WTC11 (cell line): ENCODE results near the gene CLCNKB. TPM values are rescaled to one million over a fixed set of nuclear protein-coding genes. Genes with fewer than 3 reads are reported as not detected.

Source experiments
- ATAC-seq: fragments of 200-7000 bp; cut with Tn5 transposase; 2 replicates; pipeline ENCODE4 v1.10.0; 2021; ENCODE audit warnings: mild to moderate bottlenecking, moderate library complexity
- CTCF ChIA-PET: fragments of 300-600 bp; sonication (Branson Sonifier 250); formaldehyde crosslinking; loops from one replicate; lab custom pipeline; 2021; ENCODE audit warnings: antibody characterized with exemption; lab: Charles Lee
- POLR2A ChIA-PET: fragments of 350-600 bp; sonication (Branson Sonifier 250); formaldehyde crosslinking; loops from one replicate; lab custom pipeline; 2021; ENCODE audit warnings: antibody characterized with exemption; lab: Charles Lee
- DNase-seq: peaks from one replicate; pipeline ENCODE4 v3.0.0; 2021; ENCODE audit warnings: low spot score
- H3K27ac Mint-ChIP-seq: 2 replicates; pipeline ENCODE4 v1.8.0; 2021; ENCODE audit warnings: mixed read lengths
- H3K27me3 Mint-ChIP-seq: 2 replicates; pipeline ENCODE4 v1.8.0; 2021; ENCODE audit warnings: low read depth, mild to moderate bottlenecking, moderate library complexity, mixed read lengths
- H3K36me3 Mint-ChIP-seq: 2 replicates; pipeline ENCODE4 v1.8.0; 2021; ENCODE audit warnings: mixed read lengths
- H3K4me1 Mint-ChIP-seq: 2 replicates; pipeline ENCODE4 v1.8.0; 2022; ENCODE audit warnings: mixed read lengths
- H3K4me3 Mint-ChIP-seq: 2 replicates; pipeline ENCODE4 v1.8.0; 2021; ENCODE audit warnings: mild to moderate bottlenecking, moderate library complexity, mixed read lengths
- H3K9me3 Mint-ChIP-seq: 2 replicates; pipeline ENCODE4 v1.8.0; 2021; ENCODE audit warnings: mixed read lengths
- CDX4 ChIP-seq: fragments of 250-450 bp; sonication (Bioruptor Pico); IDR thresholded peaks from 2 replicates; pipeline ENCODE4 v1.9.0; 2021; ENCODE audit warnings: moderate library complexity, mild to moderate bottlenecking, inconsistent platforms, borderline replicate concordance
- ERG ChIP-seq: fragments of 250-450 bp; sonication (Bioruptor Pico); IDR thresholded peaks from 2 replicates; pipeline ENCODE4 v1.8.0; 2021; ENCODE audit warnings: mild to moderate bottlenecking
- ESRRA ChIP-seq: sonication (generic); formaldehyde crosslinking; IDR thresholded peaks from 2 replicates; pipeline ENCODE4 v1.8.1; 2022; ENCODE audit warnings: mild to moderate bottlenecking, missing genetic modification reagents, borderline replicate concordance
- JUN ChIP-seq: sonication (generic); formaldehyde crosslinking; IDR thresholded peaks from 2 replicates; pipeline ENCODE4 v1.8.0; 2023; ENCODE audit warnings: mild to moderate bottlenecking, missing genetic modification reagents
- NFE2L1 ChIP-seq: sonication (generic); formaldehyde crosslinking; IDR thresholded peaks from 2 replicates; pipeline ENCODE4 v1.8.1; 2023; ENCODE audit warnings: missing genetic modification reagents
- NR1H2 ChIP-seq: sonication (generic); formaldehyde crosslinking; IDR thresholded peaks from 2 replicates; pipeline ENCODE4 v1.9.0; 2021; ENCODE audit warnings: mild to moderate bottlenecking, moderate library complexity, missing genetic modification reagents
- SMAD4 ChIP-seq: sonication (generic); formaldehyde crosslinking; IDR thresholded peaks from 2 replicates; pipeline ENCODE4 v1.8.0; 2022; ENCODE audit warnings: mild to moderate bottlenecking, missing genetic modification reagents
- TEAD4 ChIP-seq: sonication (generic); formaldehyde crosslinking; IDR thresholded peaks from 2 replicates; pipeline ENCODE4 v1.8.0; 2022; ENCODE audit warnings: mild to moderate bottlenecking, missing genetic modification reagents
- TP53 ChIP-seq: sonication (generic); formaldehyde crosslinking; IDR thresholded peaks from 2 replicates; pipeline ENCODE4 v1.8.1; 2023; ENCODE audit warnings: mild to moderate bottlenecking, missing genetic modification reagents
- ZNF317 ChIP-seq: sonication (generic); formaldehyde crosslinking; IDR thresholded peaks from 2 replicates; pipeline ENCODE4 v1.8.1; 2023; ENCODE audit warnings: low read depth, mild to moderate bottlenecking, moderate library complexity, missing genetic modification reagents, borderline replicate concordance
- ZNF396 ChIP-seq: fragments of 250-450 bp; sonication (Bioruptor Pico); IDR thresholded peaks from 2 replicates; pipeline ENCODE4 v1.8.0; 2021; ENCODE audit warnings: mild to moderate bottlenecking, moderate library complexity, borderline replicate concordance
- ZNF423 ChIP-seq: fragments of 250-450 bp; sonication (Bioruptor Pico); IDR thresholded peaks from 2 replicates; pipeline ENCODE4 v2.1.2; 2022; ENCODE audit warnings: mild to moderate bottlenecking, moderate library complexity
- total RNA-seq: library from RNA; stranded (reverse); gene quantifications from 3 replicates; pipeline ENCODE4 v1.2.3, GENCODE V29; 2021
- TF ChIP-seq, protein P1 (sequence below): sonication (generic); formaldehyde crosslinking; conservative IDR thresholded peaks from 2 replicates; pipeline ENCODE4 v1.8.1; 2023; ENCODE audit warnings: mild to moderate bottlenecking, low read depth, missing genetic modification reagents, moderate library complexity
- TF ChIP-seq, protein P2 (sequence below): sonication (generic); formaldehyde crosslinking; conservative IDR thresholded peaks from 2 replicates; pipeline ENCODE4 v1.8.1; 2022; ENCODE audit warnings: mild to moderate bottlenecking, missing genetic modification reagents
- TF ChIP-seq, protein P3 (sequence below): sonication (generic); formaldehyde crosslinking; IDR thresholded peaks from 2 replicates; pipeline ENCODE4 v1.8.1; 2023; ENCODE audit warnings: mild to moderate bottlenecking, missing genetic modification reagents
- TF ChIP-seq, protein P4 (sequence below): sonication (generic); formaldehyde crosslinking; IDR thresholded peaks from 2 replicates; pipeline ENCODE4 v1.8.0; 2022; ENCODE audit warnings: mild to moderate bottlenecking, missing genetic modification reagents
- TF ChIP-seq, protein P5 (sequence below): sonication (generic); formaldehyde crosslinking; IDR thresholded peaks from 2 replicates; pipeline ENCODE4 v1.8.0; 2022; ENCODE audit warnings: mild to moderate bottlenecking, missing genetic modification reagents
- TF ChIP-seq, protein P6 (sequence below): sonication (generic); formaldehyde crosslinking; IDR thresholded peaks from 2 replicates; pipeline ENCODE4 v1.8.1; 2022; ENCODE audit warnings: mild to moderate bottlenecking, moderate library complexity, missing genetic modification reagents

CLCNKB gene
- total RNA-seq, 1 experiment from 2014 or later: 1.8 TPM

DNA sequence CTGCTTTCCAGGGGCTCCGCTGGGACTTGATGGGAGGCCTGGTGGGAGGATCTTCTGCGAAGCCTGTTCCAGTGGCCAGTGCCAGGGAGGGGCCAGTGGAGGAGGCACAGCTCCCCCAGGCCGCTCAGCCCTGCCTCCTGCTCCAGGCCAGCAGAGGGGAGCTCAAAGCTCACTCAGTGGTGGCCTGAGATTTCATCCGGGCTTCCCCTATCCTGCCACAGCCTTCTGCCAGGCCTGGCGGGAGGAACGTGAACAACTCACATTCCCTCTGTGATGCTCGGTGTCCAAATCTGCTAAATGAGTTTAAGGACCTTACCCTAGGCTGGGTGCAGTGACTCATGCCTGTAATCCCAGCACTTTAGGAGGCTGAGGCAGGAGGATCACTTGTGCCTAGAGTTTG, 3.3 kb downstream of the CLCNKB start (continued):
- TF ChIP-seq, protein P1, sequence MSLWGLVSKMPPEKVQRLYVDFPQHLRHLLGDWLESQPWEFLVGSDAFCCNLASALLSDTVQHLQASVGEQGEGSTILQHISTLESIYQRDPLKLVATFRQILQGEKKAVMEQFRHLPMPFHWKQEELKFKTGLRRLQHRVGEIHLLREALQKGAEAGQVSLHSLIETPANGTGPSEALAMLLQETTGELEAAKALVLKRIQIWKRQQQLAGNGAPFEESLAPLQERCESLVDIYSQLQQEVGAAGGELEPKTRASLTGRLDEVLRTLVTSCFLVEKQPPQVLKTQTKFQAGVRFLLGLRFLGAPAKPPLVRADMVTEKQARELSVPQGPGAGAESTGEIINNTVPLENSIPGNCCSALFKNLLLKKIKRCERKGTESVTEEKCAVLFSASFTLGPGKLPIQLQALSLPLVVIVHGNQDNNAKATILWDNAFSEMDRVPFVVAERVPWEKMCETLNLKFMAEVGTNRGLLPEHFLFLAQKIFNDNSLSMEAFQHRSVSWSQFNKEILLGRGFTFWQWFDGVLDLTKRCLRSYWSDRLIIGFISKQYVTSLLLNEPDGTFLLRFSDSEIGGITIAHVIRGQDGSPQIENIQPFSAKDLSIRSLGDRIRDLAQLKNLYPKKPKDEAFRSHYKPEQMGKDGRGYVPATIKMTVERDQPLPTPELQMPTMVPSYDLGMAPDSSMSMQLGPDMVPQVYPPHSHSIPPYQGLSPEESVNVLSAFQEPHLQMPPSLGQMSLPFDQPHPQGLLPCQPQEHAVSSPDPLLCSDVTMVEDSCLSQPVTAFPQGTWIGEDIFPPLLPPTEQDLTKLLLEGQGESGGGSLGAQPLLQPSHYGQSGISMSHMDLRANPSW: no peak
- TF ChIP-seq ESRRA (no peak), ZNF317 (CRISPR knock-in tag) (no peak), CDX4 (CRISPR knock-in tag) (no peak), TP53 (CRISPR knock-in tag) (no peak), NR1H2 (CRISPR knock-in tag) (no peak), TEAD4 (CRISPR knock-in tag) (no peak)
- TF ChIP-seq, protein P2, sequence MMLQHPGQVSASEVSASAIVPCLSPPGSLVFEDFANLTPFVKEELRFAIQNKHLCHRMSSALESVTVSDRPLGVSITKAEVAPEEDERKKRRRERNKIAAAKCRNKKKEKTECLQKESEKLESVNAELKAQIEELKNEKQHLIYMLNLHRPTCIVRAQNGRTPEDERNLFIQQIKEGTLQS: no peak
- TF ChIP-seq, protein P3, sequence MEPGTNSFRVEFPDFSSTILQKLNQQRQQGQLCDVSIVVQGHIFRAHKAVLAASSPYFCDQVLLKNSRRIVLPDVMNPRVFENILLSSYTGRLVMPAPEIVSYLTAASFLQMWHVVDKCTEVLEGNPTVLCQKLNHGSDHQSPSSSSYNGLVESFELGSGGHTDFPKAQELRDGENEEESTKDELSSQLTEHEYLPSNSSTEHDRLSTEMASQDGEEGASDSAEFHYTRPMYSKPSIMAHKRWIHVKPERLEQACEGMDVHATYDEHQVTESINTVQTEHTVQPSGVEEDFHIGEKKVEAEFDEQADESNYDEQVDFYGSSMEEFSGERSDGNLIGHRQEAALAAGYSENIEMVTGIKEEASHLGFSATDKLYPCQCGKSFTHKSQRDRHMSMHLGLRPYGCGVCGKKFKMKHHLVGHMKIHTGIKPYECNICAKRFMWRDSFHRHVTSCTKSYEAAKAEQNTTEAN (CRISPR knock-in tag): no peak
- TF ChIP-seq, protein P4, sequence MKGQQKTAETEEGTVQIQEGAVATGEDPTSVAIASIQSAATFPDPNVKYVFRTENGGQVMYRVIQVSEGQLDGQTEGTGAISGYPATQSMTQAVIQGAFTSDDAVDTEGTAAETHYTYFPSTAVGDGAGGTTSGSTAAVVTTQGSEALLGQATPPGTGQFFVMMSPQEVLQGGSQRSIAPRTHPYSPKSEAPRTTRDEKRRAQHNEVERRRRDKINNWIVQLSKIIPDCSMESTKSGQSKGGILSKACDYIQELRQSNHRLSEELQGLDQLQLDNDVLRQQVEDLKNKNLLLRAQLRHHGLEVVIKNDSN (CRISPR knock-in tag): no peak

DNA sequence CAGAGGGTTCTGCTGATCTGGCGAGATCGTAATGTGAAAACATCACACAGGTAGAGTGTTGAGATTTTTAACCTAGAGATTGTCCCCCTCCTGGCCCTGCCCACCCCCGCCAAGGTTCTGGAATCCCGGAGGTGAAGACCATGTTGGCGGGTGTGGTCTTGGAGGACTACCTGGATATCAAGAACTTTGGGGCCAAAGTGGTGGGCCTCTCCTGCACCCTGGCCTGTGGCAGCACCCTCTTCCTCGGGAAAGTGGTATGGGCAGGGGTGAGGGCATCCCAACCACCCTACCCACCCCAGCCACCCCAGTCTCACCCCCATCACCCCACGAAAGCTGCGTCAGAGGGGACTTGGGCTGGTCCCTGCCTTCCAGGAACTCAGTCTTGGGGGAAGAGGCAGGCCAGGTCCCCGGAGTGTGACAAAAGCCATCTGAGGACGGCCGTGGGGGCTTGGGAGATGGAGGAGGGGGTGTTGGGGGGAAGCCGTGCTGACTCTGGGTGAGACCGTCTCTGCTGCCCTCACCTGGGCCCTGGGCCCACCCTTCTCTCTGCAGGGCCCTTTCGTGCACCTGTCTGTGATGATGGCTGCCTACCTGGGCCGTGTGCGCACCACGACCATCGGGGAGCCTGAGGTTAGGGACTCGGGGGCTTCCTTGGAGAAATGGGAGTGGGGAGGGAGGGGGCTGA, 4.4 kb downstream of the CLCNKB start:
- peak; percentile 37 for ATAC-seq
- no peak for DNase-seq
- POLR2A ChIA-PET: no interaction called here
- H3K27me3 Mint-ChIP-seq: peaks cover 8% of the 10 kb centered on the region
- TF ChIP-seq ERG (CRISPR knock-in tag) (no peak), ZNF396 (CRISPR knock-in tag) (no peak), JUN (no peak), SMAD4 (CRISPR knock-in tag) (no peak), ZNF423 (CRISPR knock-in tag) (no peak), NFE2L1 (CRISPR knock-in tag) (no peak), CDX4 (CRISPR knock-in tag) (no peak)
- TF ChIP-seq, protein P3 (CRISPR knock-in tag): no peak
- TF ChIP-seq, protein P5, sequence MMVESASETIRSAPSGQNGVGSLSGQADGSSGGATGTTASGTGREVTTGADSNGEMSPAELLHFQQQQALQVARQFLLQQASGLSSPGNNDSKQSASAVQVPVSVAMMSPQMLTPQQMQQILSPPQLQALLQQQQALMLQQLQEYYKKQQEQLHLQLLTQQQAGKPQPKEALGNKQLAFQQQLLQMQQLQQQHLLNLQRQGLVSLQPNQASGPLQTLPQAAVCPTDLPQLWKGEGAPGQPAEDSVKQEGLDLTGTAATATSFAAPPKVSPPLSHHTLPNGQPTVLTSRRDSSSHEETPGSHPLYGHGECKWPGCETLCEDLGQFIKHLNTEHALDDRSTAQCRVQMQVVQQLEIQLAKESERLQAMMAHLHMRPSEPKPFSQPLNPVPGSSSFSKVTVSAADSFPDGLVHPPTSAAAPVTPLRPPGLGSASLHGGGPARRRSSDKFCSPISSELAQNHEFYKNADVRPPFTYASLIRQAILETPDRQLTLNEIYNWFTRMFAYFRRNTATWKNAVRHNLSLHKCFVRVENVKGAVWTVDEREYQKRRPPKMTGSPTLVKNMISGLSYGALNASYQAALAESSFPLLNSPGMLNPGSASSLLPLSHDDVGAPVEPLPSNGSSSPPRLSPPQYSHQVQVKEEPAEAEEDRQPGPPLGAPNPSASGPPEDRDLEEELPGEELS (CRISPR knock-in tag): no peak
- TF ChIP-seq, protein P6, sequence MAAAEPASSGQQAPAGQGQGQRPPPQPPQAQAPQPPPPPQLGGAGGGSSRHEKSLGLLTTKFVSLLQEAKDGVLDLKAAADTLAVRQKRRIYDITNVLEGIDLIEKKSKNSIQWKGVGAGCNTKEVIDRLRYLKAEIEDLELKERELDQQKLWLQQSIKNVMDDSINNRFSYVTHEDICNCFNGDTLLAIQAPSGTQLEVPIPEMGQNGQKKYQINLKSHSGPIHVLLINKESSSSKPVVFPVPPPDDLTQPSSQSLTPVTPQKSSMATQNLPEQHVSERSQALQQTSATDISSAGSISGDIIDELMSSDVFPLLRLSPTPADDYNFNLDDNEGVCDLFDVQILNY (CRISPR knock-in tag): no peak
- no peak overlapping the region for H3K27ac Mint-ChIP-seq
- H3K4me3 Mint-ChIP-seq: peak overlapping the region; percentile 69
- no peaks in the 10 kb centered on the region for H3K36me3 Mint-ChIP-seq
- no peaks in the 10 kb centered on the region for H3K9me3 Mint-ChIP-seq
- peaks cover 13% of the 10 kb centered on the region for H3K4me1 Mint-ChIP-seq
- CTCF ChIA-PET: interaction anchor here (0.6 to 2.1 kb wide), 13 partner anchors 8 to 256 kb away, joined by 3 to 7 read pairs (median 4); no protein-coding TSS in a partner anchor
